Endodermal cell (in vitro differentiated cells): Measurements from ENCODE around the gene GRXCR2. TPM values are rescaled to one million over a fixed set of nuclear protein-coding genes. Genes with fewer than 3 reads are reported as not detected.

Experiments
- DNase-seq: peaks from one replicate; pipeline ENCODE4 v3.0.0-alpha.2; 2017
- H3K27ac ChIP-seq: 2 replicates; pipeline ENCODE4 v1.5.1; 2013; ENCODE audit warnings: mild to moderate bottlenecking, low read depth, low read length, moderate library complexity
- H3K27me3 ChIP-seq: 2 replicates; pipeline ENCODE4 v1.6.1; 2013; ENCODE audit warnings: mild to moderate bottlenecking, low read length, moderate library complexity; ENCODE audit not compliant: insufficient read depth, control insufficient read depth, poor library complexity, severe bottlenecking
- H3K36me3 ChIP-seq: 2 replicates; pipeline ENCODE4 v1.7.0; 2013; ENCODE audit warnings: mild to moderate bottlenecking, low read length, moderate library complexity; ENCODE audit not compliant: control insufficient read depth, insufficient read depth
- H3K4me1 ChIP-seq: one replicate; pipeline ENCODE4 v1.7.0; 2013; ENCODE audit warnings: low read length; ENCODE audit not compliant: control insufficient read depth, insufficient read depth
- H3K4me3 ChIP-seq: 2 replicates; pipeline ENCODE4 v1.5.1; 2013; ENCODE audit warnings: mild to moderate bottlenecking, low read length, moderate library complexity
- H3K9ac ChIP-seq: 2 replicates; pipeline ENCODE4 v1.6.1; 2013; ENCODE audit warnings: mild to moderate bottlenecking, low read length, moderate library complexity; ENCODE audit not compliant: poor library complexity, severe bottlenecking; ENCODE audit errors: extremely low read depth
- H3K9me3 ChIP-seq: 2 replicates; pipeline ENCODE4 v1.6.1; 2013; ENCODE audit warnings: mild to moderate bottlenecking, low read length, moderate library complexity; ENCODE audit not compliant: control insufficient read depth
- H3K27ac Mint-ChIP-seq: 2 replicates; pipeline ENCODE4 v1.8.0; 2020; ENCODE audit warnings: mixed read lengths
- H3K27me3 Mint-ChIP-seq: 2 replicates; pipeline ENCODE4 v1.8.0; 2021; ENCODE audit warnings: mild to moderate bottlenecking, mixed read lengths; ENCODE audit not compliant: insufficient read depth
- H3K36me3 Mint-ChIP-seq: 2 replicates; pipeline ENCODE4 v1.8.0; 2020; ENCODE audit warnings: low read depth, mixed read lengths
- H3K4me1 Mint-ChIP-seq: 2 replicates; pipeline ENCODE4 v1.8.0; 2020; ENCODE audit warnings: mixed read lengths
- H3K4me3 Mint-ChIP-seq: 2 replicates; pipeline ENCODE4 v1.8.0; 2020; ENCODE audit warnings: mild to moderate bottlenecking, moderate library complexity, mixed read lengths
- H3K9me3 Mint-ChIP-seq: 2 replicates; pipeline ENCODE4 v1.8.0; 2020; ENCODE audit warnings: mild to moderate bottlenecking, mixed read lengths
- CTCF ChIP-seq: fragments of 200-600 bp; sonication (generic); conservative IDR thresholded peaks from 2 replicates; pipeline ENCODE4 v1.5.0; 2021; ENCODE audit warnings: antibody characterized with exemption, mild to moderate bottlenecking
- WGBS, 2 experiments: methylation state at CpG; one replicate each; pipeline versions ENCODE4 v1.1.5 to v1.1.7; 2013; ENCODE audit warnings: missing lambda C conversion rate in 2 of 2, mixed read lengths in 1 of 2; ENCODE audit not compliant: insufficient coverage in 1 of 2, insufficient read length in 1 of 2; 5-methylcytosine and 5-hydroxymethylcytosine counted together
- total RNA-seq, 2 donors: library from RNA; stranded (reverse); fragmentation: NEBNext Ultra II Directional in 1 of 2; extraction: Animal tissue kit (Norgen Biotek cat#: 25700) in 1 of 2; gene quantifications; 2 replicates in 1 of 2; 3 replicates in 1 of 2; pipeline ENCODE4 v1.2.1, GENCODE V29; 2021

The GRXCR2 gene
- total RNA-seq, 2 donors from 2014 or later: not detected

GRCh38 chr5:145847499-145848497 lies 25.0 kb downstream of the GRXCR2 start:
- DNase-seq: no peak
- Mint-ChIP-seq H3K4me1 (peaks cover 7% of the 10 kb centered on the region), H3K27ac (no peak overlapping the region), H3K36me3 (no peaks in the 10 kb centered on the region), H3K9me3 (no peaks in the 10 kb centered on the region), H3K4me3 (no peak overlapping the region), H3K27me3 (peaks cover 68% of the 10 kb centered on the region)
- 89 to 96% methylated on average over 6 of the region's 6 CpGs for WGBS, 2 experiments
- no peak overlapping the region for H3K4me3 ChIP-seq
- TF ChIP-seq CTCF: no peak
- H3K4me1 ChIP-seq: peaks cover 7% of the 10 kb centered on the region
- H3K27me3 ChIP-seq: peaks cover 62% of the 10 kb centered on the region
- no peak overlapping the region for H3K9ac ChIP-seq
- H3K9me3 ChIP-seq: no peaks in the 10 kb centered on the region
- no peaks in the 10 kb centered on the region for H3K36me3 ChIP-seq
- no peak overlapping the region for H3K27ac ChIP-seq

- Mint-ChIP-seq H3K36me3 (no peaks in the 10 kb centered on the region), H3K9me3 (no peaks in the 10 kb centered on the region), H3K4me3 (no peak overlapping the region), H3K27ac (no peak overlapping the region), H3K27me3 (peaks cover 82% of the 10 kb centered on the region), H3K4me1 (peaks cover 4% of the 10 kb centered on the region)
- Histone ChIP-seq H3K36me3 (no peaks in the 10 kb centered on the region), H3K9ac (no peak overlapping the region), H3K27me3 (peaks cover 78% of the 10 kb centered on the region), H3K9me3 (no peaks in the 10 kb centered on the region), H3K27ac (no peak overlapping the region), H3K4me1 (no peaks in the 10 kb centered on the region), H3K4me3 (no peak overlapping the region)
- TF ChIP-seq CTCF: no peak
- no peak for DNase-seq
- 91% methylated on average over 2 of the region's 3 CpGs; no CpG with 5 or more reads in 1 of the 2 experiments for WGBS, 2 experiments
Measured at GRCh38 chr5:145846081-145846480, 26.7 kb downstream of the GRXCR2 start.

- Mint-ChIP-seq H3K27ac (no peak overlapping the region), H3K4me3 (no peak overlapping the region), H3K27me3 (peaks cover 87% of the 10 kb centered on the region), H3K9me3 (no peaks in the 10 kb centered on the region), H3K36me3 (no peaks in the 10 kb centered on the region), H3K4me1 (peaks cover 12% of the 10 kb centered on the region)
- no peak for DNase-seq
- H3K9me3 ChIP-seq: no peaks in the 10 kb centered on the region
- no peak overlapping the region for H3K27ac ChIP-seq
- no peaks in the 10 kb centered on the region for H3K4me1 ChIP-seq
- H3K4me3 ChIP-seq: no peak overlapping the region
- H3K27me3 ChIP-seq: peaks cover 73% of the 10 kb centered on the region
- no peaks in the 10 kb centered on the region for H3K36me3 ChIP-seq
- no peak for TF ChIP-seq CTCF
- no peak overlapping the region for H3K9ac ChIP-seq
Measured at GRCh38 chr5:145841299-145841698, 31.5 kb downstream of the GRXCR2 start.
